Neural cell (in vitro differentiated cells): Measurements from ENCODE around the gene RC3H1. TPM values are rescaled to one million over a fixed set of nuclear protein-coding genes. Genes with fewer than 3 reads are reported as not detected.

Source experiments
- H2AFZ ChIP-seq: fragments of 200-600, 300-800 bp; sonication (generic), shearing (Covaris generic); 2 replicates; pipeline ENCODE4 v1.6.0; 2014; ENCODE audit warnings: low read depth, mild to moderate bottlenecking, antibody characterized with exemption, low read length, moderate library complexity
- H3F3A ChIP-seq: fragments of 200-600 bp; shearing (Covaris generic); 2 replicates; pipeline ENCODE4 v1.6.1; 2016; ENCODE audit warnings: mild to moderate bottlenecking, moderate library complexity, mixed read lengths, antibody characterized with exemption, low read length; ENCODE audit not compliant: insufficient read depth, poor library complexity, severe bottlenecking
- H3K27ac ChIP-seq: fragments of 200-600, 300-800 bp; sonication (generic), shearing (Covaris generic); 2 replicates; pipeline ENCODE4 v1.5.1; 2014; ENCODE audit warnings: mild to moderate bottlenecking, low read length, moderate library complexity
- H3K27me3 ChIP-seq: fragments of 300-800, 200-600 bp; sonication (generic), shearing (Covaris generic); 2 replicates; pipeline ENCODE4 v1.6.0; 2014; ENCODE audit warnings: mild to moderate bottlenecking, low read depth, low read length, moderate library complexity; ENCODE audit not compliant: insufficient read depth
- H3K36me3 ChIP-seq: fragments of 300-800, 200-600 bp; sonication (generic), shearing (Covaris generic); 2 replicates; pipeline ENCODE4 v1.5.1; 2014; ENCODE audit warnings: mild to moderate bottlenecking, antibody characterized with exemption, low read length, moderate library complexity; ENCODE audit not compliant: insufficient read depth
- H3K4me2 ChIP-seq: fragments of 300-800, 200-600 bp; sonication (generic), shearing (Covaris generic); 2 replicates; pipeline ENCODE4 v1.6.0; 2014; ENCODE audit warnings: mild to moderate bottlenecking, low read length
- H3K4me3 ChIP-seq: fragments of 300-800, 200-600 bp; sonication (generic), shearing (Covaris generic); 2 replicates; pipeline ENCODE4 v1.5.1; 2014; ENCODE audit warnings: mild to moderate bottlenecking, low read length, moderate library complexity
- H3K79me2 ChIP-seq: fragments of 200-600 bp; shearing (Covaris generic); replicated peaks from 2 replicates; pipeline ENCODE4 v1.6.0; 2014; ENCODE audit warnings: mild to moderate bottlenecking, low read length, moderate library complexity; ENCODE audit not compliant: insufficient read depth
- H3K9ac ChIP-seq: fragments of 300-800, 200-600 bp; sonication (generic), shearing (Covaris generic); 2 replicates; pipeline ENCODE4 v1.6.1; 2016; ENCODE audit warnings: mild to moderate bottlenecking, low read length, mixed read lengths
- H3K9me2 ChIP-seq: fragments of 200-600 bp; shearing (Covaris generic); 2 replicates; pipeline ENCODE4 v1.6.1; 2016; ENCODE audit warnings: mild to moderate bottlenecking, low read length, mixed read lengths; ENCODE audit not compliant: insufficient read depth
- H3K9me3 ChIP-seq: fragments of 200-600, 300-800 bp; sonication (generic), shearing (Covaris generic); 2 replicates; pipeline ENCODE4 v1.6.1; 2016; ENCODE audit warnings: mild to moderate bottlenecking, mixed run types, low read length, moderate library complexity, mixed read lengths
- H4K20me1 ChIP-seq: fragments of 200-600 bp; shearing (Covaris generic); 2 replicates; pipeline ENCODE4 v1.6.1; 2016; ENCODE audit warnings: mild to moderate bottlenecking, mixed run types; ENCODE audit not compliant: insufficient read depth
- EZH2 ChIP-seq: fragments of 200-600, 300-800 bp; shearing (Covaris generic), sonication (generic); IDR thresholded peaks from 2 replicates; pipeline ENCODE4 v1.6.1; 2014; ENCODE audit warnings: antibody characterized with exemption, low read length, borderline replicate concordance, mild to moderate bottlenecking; ENCODE audit not compliant: insufficient read depth, poor library complexity, severe bottlenecking
- POLR2AphosphoS5 ChIP-seq: IDR thresholded peaks from 2 replicates; pipeline ENCODE4 v1.6.1; 2012
- RAD21 ChIP-seq: fragments of 450-650 bp; conservative IDR thresholded peaks from 2 replicates; pipeline ENCODE4 v1.6.1; 2014; ENCODE audit warnings: antibody characterized with exemption, mild to moderate bottlenecking, moderate library complexity
- REST ChIP-seq: IDR thresholded peaks from 2 replicates; pipeline ENCODE4 v1.6.1; 2012; ENCODE audit warnings: borderline replicate concordance
- SMC3 ChIP-seq: fragments of 450-650 bp; conservative IDR thresholded peaks from 2 replicates; pipeline ENCODE4 v1.6.1; 2014; ENCODE audit warnings: antibody characterized with exemption, mild to moderate bottlenecking, moderate library complexity; ENCODE audit not compliant: poor library complexity
- TAF1 ChIP-seq: IDR thresholded peaks from 2 replicates; pipeline ENCODE4 v1.6.1; 2012; ENCODE audit warnings: low read depth
- polyA plus RNA-seq: library from polyadenylated mRNA; depleted of rRNA; stranded (reverse); fragments of >200 nt; gene quantifications from 2 replicates; pipeline ENCODE4 v1.2.3, GENCODE V29; 2014
- TF ChIP-seq, protein P1 (sequence below): fragments of 450-650 bp; IDR thresholded peaks from 2 replicates; pipeline ENCODE4 v1.5.1; 2014; ENCODE audit warnings: antibody characterized with exemption, mild to moderate bottlenecking, moderate library complexity; ENCODE audit not compliant: poor library complexity, severe bottlenecking

RC3H1 gene
- polyA plus RNA-seq, 1 donor from 2014 or later = 12.8 TPM

DNA sequence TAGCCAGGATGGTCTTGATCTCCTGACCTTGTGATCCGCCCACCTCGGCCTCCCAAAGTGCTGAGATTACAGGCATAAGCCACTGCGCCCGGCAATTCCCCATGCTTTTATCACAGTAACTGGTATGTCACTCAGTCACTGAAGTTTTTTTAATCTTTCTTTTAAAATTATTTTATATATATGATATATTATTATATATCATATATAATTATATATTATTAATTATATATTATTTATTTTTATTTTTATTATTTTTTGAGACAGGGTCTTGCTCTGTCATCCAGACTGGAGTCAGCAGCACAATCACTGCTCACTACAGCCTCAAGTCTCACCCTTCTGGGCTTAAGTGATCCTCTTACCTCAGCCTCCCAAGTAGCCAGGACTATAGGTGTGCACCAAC, 18.3 kb downstream of the RC3H1 start:
- H3K4me2 ChIP-seq = no peak overlapping the region
- H3K9ac ChIP-seq = no peak overlapping the region
- no peak for TF ChIP-seq EZH2
- no peak for TF ChIP-seq REST
- no peak for TF ChIP-seq TAF1
- no peak for TF ChIP-seq RAD21
- TF ChIP-seq POLR2AphosphoS5 = no peak
- H3K27me3 ChIP-seq = no peaks in the 10 kb centered on the region
- H3K27ac ChIP-seq = no peak overlapping the region
- no peak overlapping the region for H2AFZ ChIP-seq
- no peaks in the 10 kb centered on the region for H4K20me1 ChIP-seq
- H3K9me2 ChIP-seq = no peaks in the 10 kb centered on the region
- H3F3A ChIP-seq = no peaks in the 10 kb centered on the region
- H3K79me2 ChIP-seq = peaks cover 40% of the 10 kb centered on the region
- H3K9me3 ChIP-seq = no peaks in the 10 kb centered on the region
- H3K36me3 ChIP-seq = no peaks in the 10 kb centered on the region
- H3K4me3 ChIP-seq = no peak overlapping the region

- peaks cover 42% of the 10 kb centered on the region for H3K79me2 ChIP-seq
Measured at GRCh38 chr1:174001573-174001972, 20.6 kb downstream of the RC3H1 start.

More at GRCh38 chr1:174001573-174001972, 20.6 kb downstream of the RC3H1 start:
- Histone ChIP-seq H3K9ac (no peak overlapping the region), H3K36me3 (peaks cover 3% of the 10 kb centered on the region), H3K27ac (no peak overlapping the region), H3F3A (no peaks in the 10 kb centered on the region), H3K9me2 (no peaks in the 10 kb centered on the region), H3K27me3 (no peaks in the 10 kb centered on the region), H3K4me2 (no peak overlapping the region), H3K4me3 (no peak overlapping the region), H2AFZ (no peak overlapping the region), H4K20me1 (no peaks in the 10 kb centered on the region), H3K9me3 (no peaks in the 10 kb centered on the region)
- TF ChIP-seq, protein P1, sequence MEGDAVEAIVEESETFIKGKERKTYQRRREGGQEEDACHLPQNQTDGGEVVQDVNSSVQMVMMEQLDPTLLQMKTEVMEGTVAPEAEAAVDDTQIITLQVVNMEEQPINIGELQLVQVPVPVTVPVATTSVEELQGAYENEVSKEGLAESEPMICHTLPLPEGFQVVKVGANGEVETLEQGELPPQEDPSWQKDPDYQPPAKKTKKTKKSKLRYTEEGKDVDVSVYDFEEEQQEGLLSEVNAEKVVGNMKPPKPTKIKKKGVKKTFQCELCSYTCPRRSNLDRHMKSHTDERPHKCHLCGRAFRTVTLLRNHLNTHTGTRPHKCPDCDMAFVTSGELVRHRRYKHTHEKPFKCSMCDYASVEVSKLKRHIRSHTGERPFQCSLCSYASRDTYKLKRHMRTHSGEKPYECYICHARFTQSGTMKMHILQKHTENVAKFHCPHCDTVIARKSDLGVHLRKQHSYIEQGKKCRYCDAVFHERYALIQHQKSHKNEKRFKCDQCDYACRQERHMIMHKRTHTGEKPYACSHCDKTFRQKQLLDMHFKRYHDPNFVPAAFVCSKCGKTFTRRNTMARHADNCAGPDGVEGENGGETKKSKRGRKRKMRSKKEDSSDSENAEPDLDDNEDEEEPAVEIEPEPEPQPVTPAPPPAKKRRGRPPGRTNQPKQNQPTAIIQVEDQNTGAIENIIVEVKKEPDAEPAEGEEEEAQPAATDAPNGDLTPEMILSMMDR = no peak
- no peak for TF ChIP-seq REST
- TF ChIP-seq SMC3 = no peak
